GM12873 (cell line): ENCODE results near the gene ETV6.

Source experiments
- CTCF ChIP-seq: IDR thresholded peaks from 2 replicates; pipeline ENCODE4 v1.5.1; 2012; ENCODE audit warnings: low read depth, mild to moderate bottlenecking, moderate library complexity, low read length, control low read depth; ENCODE audit not compliant: insufficient read depth; ENCODE audit errors: missing control alignments

Gene ETV6

GRCh38 chr12:11769723-11770514 lies 120.4 kb downstream of the ETV6 start:
- no peak for TF ChIP-seq CTCF

GRCh38 chr12:11771356-11771755 lies 121.9 kb downstream of the ETV6 start:
- TF ChIP-seq CTCF, result no peak

GRCh38 chr12:11771895-11772502 lies 122.5 kb downstream of the ETV6 start:
- no peak for TF ChIP-seq CTCF

GRCh38 chr12:11773889-11774677 lies 124.6 kb downstream of the ETV6 start:
- no peak for TF ChIP-seq CTCF

GRCh38 chr12:11774821-11775220 lies 125.3 kb downstream of the ETV6 start:
- no peak for TF ChIP-seq CTCF

- no peak for TF ChIP-seq CTCF
Measured at GRCh38 chr12:11776316-11776715, 126.8 kb downstream of the ETV6 start.

GRCh38 chr12:11777451-11777850 lies 128.0 kb downstream of the ETV6 start:
- TF ChIP-seq CTCF, result no peak
